Measurements from ENCODE around the gene FAM237B. TPM values are rescaled to one million over a fixed set of nuclear protein-coding genes. Genes with fewer than 3 reads are reported as not detected.

Gene FAM237B
- total RNA-seq, 1 donor from 2014 or later: 1.7 TPM

- no peak for DNase-seq (ENCODE audit: low spot score)
Measured at GRCh38 chr7:90290244-90291113, 30.6 kb downstream of the FAM237B start.

GRCh38 chr7:90288154-90288553 is 33.0 kb downstream of the FAM237B start:
- DNase-seq (ENCODE audit: low spot score): no peak

GRCh38 chr7:90276033-90276728 is 44.9 kb downstream of the FAM237B start:
- no peak for DNase-seq (ENCODE audit: low spot score)

- no peak for DNase-seq (ENCODE audit: low spot score)
Measured at GRCh38 chr7:90274161-90274560, 46.9 kb downstream of the FAM237B start.

- DNase-seq (ENCODE audit: low spot score): no peak
Measured at GRCh38 chr7:90272242-90272641, 48.9 kb downstream of the FAM237B start.

- no peak for DNase-seq (ENCODE audit: low spot score)
Measured at GRCh38 chr7:90271753-90272152, 49.4 kb downstream of the FAM237B start.

GRCh38 chr7:90270431-90271178 is 50.5 kb downstream of the FAM237B start:
- no peak for DNase-seq (ENCODE audit: low spot score)

- no peak for DNase-seq (ENCODE audit: low spot score)
Measured at GRCh38 chr7:90269163-90269562, 51.9 kb downstream of the FAM237B start.

- no peak for DNase-seq (ENCODE audit: low spot score)
Measured at GRCh38 chr7:90267263-90267858, 53.7 kb downstream of the FAM237B start.

- no peak for DNase-seq (ENCODE audit: low spot score)
Measured at GRCh38 chr7:90266808-90267207, 54.3 kb downstream of the FAM237B start.

Other genes starting within 250 kb of the FAM237B start
- 3.9 TPM for gene STEAP1, start 166.8 kb downstream of the FAM237B start, total RNA-seq (ENCODE audit: insufficient read depth, low replicate concordance)
- gene STEAP2, start 109.6 kb downstream of the FAM237B start, total RNA-seq (ENCODE audit: insufficient read depth, low replicate concordance): 22.4 TPM
- gene CFAP69, start 76.1 kb downstream of the FAM237B start, total RNA-seq (ENCODE audit: insufficient read depth, low replicate concordance): 5.5 TPM
- 66.7 TPM for gene GTPBP10, start 25.4 kb upstream of the FAM237B start, total RNA-seq (ENCODE audit: insufficient read depth, low replicate concordance)
- gene CLDN12, start 82.2 kb upstream of the FAM237B start, total RNA-seq (ENCODE audit: insufficient read depth, low replicate concordance): 20.5 TPM
- not detected for gene PTTG1IP2, start 148.3 kb upstream of the FAM237B start, total RNA-seq (ENCODE audit: insufficient read depth, low replicate concordance)

Data from umbilical cord (tissue), 2 donors.